ENCODE results near the gene PDE7B. TPM values are rescaled to one million over a fixed set of nuclear protein-coding genes. Genes with fewer than 3 reads are reported as not detected.

Gene PDE7B
- total RNA-seq, 1 experiment from 2014 or later = not detected

DNA sequence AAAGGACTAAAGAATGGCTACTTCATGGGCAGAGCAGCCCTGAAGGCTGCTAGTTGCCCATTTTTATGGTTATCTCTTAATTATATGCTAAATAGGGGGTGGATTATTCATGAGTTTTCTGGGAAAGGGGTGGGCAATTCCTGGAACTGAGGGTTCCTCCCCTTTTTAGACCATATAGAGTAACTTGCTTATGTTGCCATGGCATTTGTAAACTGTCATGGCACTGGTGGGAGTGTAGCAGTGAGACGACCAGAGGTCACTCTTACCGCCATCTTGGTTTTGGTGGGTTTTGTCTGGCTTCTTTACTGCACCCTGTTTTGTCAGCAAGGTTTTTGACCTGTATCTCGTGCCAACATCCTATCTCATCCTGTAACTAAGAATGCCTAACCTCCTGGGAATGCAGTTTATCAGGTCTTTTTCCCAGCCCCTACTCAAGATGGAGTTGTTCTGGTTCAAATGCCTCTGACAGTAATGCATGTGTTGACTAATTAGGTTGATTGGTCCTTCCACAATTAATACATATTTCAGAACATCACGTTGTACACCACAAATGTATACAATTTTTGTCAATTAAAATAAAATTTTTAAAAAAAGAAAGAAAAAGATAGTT lies 139.5 kb downstream of the PDE7B start:
- CTCF ChIA-PET = no interaction called here
- Histone ChIP-seq H2AFZ (ENCODE audit: low read length) (no peak overlapping the region), H3K79me2 (ENCODE audit: low read length) (no peaks in the 10 kb centered on the region), H3K4me3 (ENCODE audit: low read length) (no peak overlapping the region), H3K4me2 (ENCODE audit: low read length) (no peak overlapping the region), H3K27me3 (ENCODE audit: low read length) (no peaks in the 10 kb centered on the region), H3F3A (ENCODE audit: low read length, unreplicated experiment) (no peaks in the 10 kb centered on the region), H3K36me3 (ENCODE audit: low read depth, low read length) (no peaks in the 10 kb centered on the region), H3K9ac (ENCODE audit: low read length) (no peak overlapping the region), H3K9me3 (ENCODE audit: low read length) (no peaks in the 10 kb centered on the region), H3K4me1 (ENCODE audit: insufficient read depth, low read length) (peaks cover 15% of the 10 kb centered on the region), H4K20me1 (ENCODE audit: low read length) (no peaks in the 10 kb centered on the region), H3K27ac (ENCODE audit: low read length) (no peak overlapping the region), H3K9me2 (replicated peaks; ENCODE audit: low read length) (no peaks in the 10 kb centered on the region)
- DNase-seq (no peak), ATAC-seq (no peak)
- POLR2A ChIA-PET (ENCODE audit: unreplicated experiment) = no interaction called here
- TF ChIP-seq EZH2phosphoT487 (IDR thresholded peaks at IDR 0.05; ENCODE audit: borderline replicate concordance, low read length) = no peak
- intact Hi-C loops (cut with micrococcal nuclease) = no loop called here
- no TSS peak for BruUV-seq (replicated peaks)

DNA sequence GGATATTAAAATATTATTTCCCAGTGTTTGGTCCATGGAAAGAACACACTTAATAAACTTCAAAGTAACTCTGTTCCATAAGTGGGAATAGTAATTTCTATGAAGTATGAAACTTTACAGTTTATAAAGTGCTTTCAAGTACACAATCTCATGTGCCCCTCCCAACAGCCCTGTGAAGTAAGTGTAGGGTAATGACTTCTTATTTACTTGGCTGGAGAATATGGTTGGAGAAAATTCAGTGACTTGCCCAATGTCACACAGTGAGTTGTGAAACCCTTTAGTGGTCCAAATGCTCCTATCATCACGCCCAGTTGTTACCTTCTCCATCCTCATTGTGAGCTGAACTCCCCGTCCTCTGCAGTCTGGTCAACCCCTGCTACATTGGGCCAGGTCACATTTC lies 141.2 kb downstream of the PDE7B start:
- peaks cover 25% of the 10 kb centered on the region for H3K4me1 ChIP-seq (ENCODE audit: insufficient read depth, low read length)
- ChIA-PET POLR2A (ENCODE audit: unreplicated experiment) (no interaction called here), CTCF (no interaction called here)
- H3K36me3 ChIP-seq (ENCODE audit: low read depth, low read length) = no peaks in the 10 kb centered on the region
- no peak for DNase-seq
- no peak overlapping the region for H3K4me2 ChIP-seq (ENCODE audit: low read length)
- BruUV-seq (replicated peaks) = no TSS peak
- H3K9me3 ChIP-seq (ENCODE audit: low read length) = no peaks in the 10 kb centered on the region
- intact Hi-C loops (cut with micrococcal nuclease) = no loop called here
- H3F3A ChIP-seq (ENCODE audit: low read length, unreplicated experiment) = no peaks in the 10 kb centered on the region
- no peak overlapping the region for H3K27ac ChIP-seq (ENCODE audit: low read length)
- no peak for ATAC-seq
- no peaks in the 10 kb centered on the region for H3K27me3 ChIP-seq (ENCODE audit: low read length)
- TF ChIP-seq EZH2 (IDR thresholded peaks at IDR 0.05; ENCODE audit: low read length, unreplicated experiment) (no peak), EZH2phosphoT487 (IDR thresholded peaks at IDR 0.05; ENCODE audit: borderline replicate concordance, low read length) (no peak), CTCF (conservative IDR thresholded peaks at IDR 0.05; ENCODE audit: low read depth, low read length) (no peak)
- no peaks in the 10 kb centered on the region for H3K9me2 ChIP-seq (replicated peaks; ENCODE audit: low read length)
- H4K20me1 ChIP-seq (ENCODE audit: low read length) = no peaks in the 10 kb centered on the region
- no peak overlapping the region for H2AFZ ChIP-seq (ENCODE audit: low read length)
- H3K79me2 ChIP-seq (ENCODE audit: low read length) = no peaks in the 10 kb centered on the region
- H3K4me3 ChIP-seq (ENCODE audit: low read length) = no peak overlapping the region
- H3K9ac ChIP-seq (ENCODE audit: low read length) = no peak overlapping the region

GRCh38 chr6:135993361-135993760 lies 141.9 kb downstream of the PDE7B start:
- ATAC-seq (no peak), DNase-seq (no peak)
- no peaks in the 10 kb centered on the region for H3K79me2 ChIP-seq (ENCODE audit: low read length)
- H2AFZ ChIP-seq (ENCODE audit: low read length) = no peak overlapping the region
- no peaks in the 10 kb centered on the region for H3K9me2 ChIP-seq (replicated peaks; ENCODE audit: low read length)
- no peaks in the 10 kb centered on the region for H3K27me3 ChIP-seq (ENCODE audit: low read length)
- H4K20me1 ChIP-seq (ENCODE audit: low read length) = no peaks in the 10 kb centered on the region
- H3K4me1 ChIP-seq (ENCODE audit: insufficient read depth, low read length) = peaks cover 25% of the 10 kb centered on the region
- POLR2A ChIA-PET (ENCODE audit: unreplicated experiment) = no interaction called here
- TF ChIP-seq CTCF (conservative IDR thresholded peaks at IDR 0.05; ENCODE audit: low read depth, low read length) (no peak), EZH2phosphoT487 (IDR thresholded peaks at IDR 0.05; ENCODE audit: borderline replicate concordance, low read length) (no peak), EZH2 (IDR thresholded peaks at IDR 0.05; ENCODE audit: low read length, unreplicated experiment) (no peak)
- no TSS peak for BruUV-seq (replicated peaks)
- no peak overlapping the region for H3K4me3 ChIP-seq (ENCODE audit: low read length)
- no peak overlapping the region for H3K9ac ChIP-seq (ENCODE audit: low read length)
- intact Hi-C loops (cut with micrococcal nuclease) = no loop called here
- H3K9me3 ChIP-seq (ENCODE audit: low read length) = no peaks in the 10 kb centered on the region
- H3K36me3 ChIP-seq (ENCODE audit: low read depth, low read length) = no peaks in the 10 kb centered on the region
- no peak overlapping the region for H3K27ac ChIP-seq (ENCODE audit: low read length)
- no peak overlapping the region for H3K4me2 ChIP-seq (ENCODE audit: low read length)
- H3F3A ChIP-seq (ENCODE audit: low read length, unreplicated experiment) = no peaks in the 10 kb centered on the region
- CTCF ChIA-PET = no interaction called here
